Stimulated activated CD4-positive, alpha-beta T cell treated with anti-CD3 and anti-CD28 coated beads, Interleukin-1b, Interleukin-23, amount 100 ng/mL, for 4 hours (primary cell): ENCODE data around the gene METAP1.
"Not testable (repeated sequence)": the region's sequence is repeated elsewhere in the genome, so short reads cannot be mapped to it uniquely, and the experiment has no call there.

Source experiments
- DNase-seq, 2 donors: peaks; one replicate each; pipeline ENCODE4 v3.0.0-alpha.2; 2020; ENCODE audit warnings: low read depth in 2 of 2

Gene METAP1

DNA sequence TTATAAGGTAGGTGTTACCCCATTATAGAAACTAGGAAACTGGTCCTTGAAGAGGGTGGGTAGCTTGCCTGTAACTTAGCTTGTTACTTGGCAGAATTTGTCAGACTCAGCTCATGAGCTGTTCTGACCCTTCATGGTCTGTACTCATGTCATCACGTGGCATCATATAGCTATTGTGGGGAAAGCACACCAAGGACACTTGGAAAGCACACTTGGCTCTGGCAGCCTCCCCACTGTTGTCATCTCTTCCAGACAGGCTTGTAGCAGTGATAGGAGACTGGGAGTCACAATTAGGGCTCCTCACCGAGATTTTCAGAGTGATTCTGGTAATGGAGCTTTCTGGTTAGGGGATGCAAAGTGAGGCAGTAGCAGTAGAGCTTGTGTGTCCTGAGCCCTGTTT is 62.7 kb downstream of the METAP1 start:
- DNase-seq: no peak

DNA sequence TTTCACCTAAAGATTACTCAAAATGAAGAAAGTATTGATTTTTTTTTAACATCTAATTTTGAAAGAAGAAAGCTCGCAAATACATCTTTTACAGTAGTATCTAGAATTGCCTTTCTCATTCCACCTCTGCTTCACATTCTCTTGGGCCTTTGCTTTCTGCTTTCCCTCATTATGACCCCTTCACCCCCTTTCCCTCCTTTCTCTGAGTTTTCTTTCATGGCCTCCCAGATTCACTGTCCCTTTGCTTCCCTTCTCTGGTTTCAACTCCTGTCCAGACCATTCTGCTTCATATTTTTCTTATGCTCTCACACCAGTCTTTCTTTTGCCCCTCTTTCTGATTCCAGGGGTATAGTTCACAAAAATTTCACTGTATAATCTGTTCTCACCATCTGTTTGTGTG is 64.0 kb downstream of the METAP1 start:
- no peak for DNase-seq

DNA sequence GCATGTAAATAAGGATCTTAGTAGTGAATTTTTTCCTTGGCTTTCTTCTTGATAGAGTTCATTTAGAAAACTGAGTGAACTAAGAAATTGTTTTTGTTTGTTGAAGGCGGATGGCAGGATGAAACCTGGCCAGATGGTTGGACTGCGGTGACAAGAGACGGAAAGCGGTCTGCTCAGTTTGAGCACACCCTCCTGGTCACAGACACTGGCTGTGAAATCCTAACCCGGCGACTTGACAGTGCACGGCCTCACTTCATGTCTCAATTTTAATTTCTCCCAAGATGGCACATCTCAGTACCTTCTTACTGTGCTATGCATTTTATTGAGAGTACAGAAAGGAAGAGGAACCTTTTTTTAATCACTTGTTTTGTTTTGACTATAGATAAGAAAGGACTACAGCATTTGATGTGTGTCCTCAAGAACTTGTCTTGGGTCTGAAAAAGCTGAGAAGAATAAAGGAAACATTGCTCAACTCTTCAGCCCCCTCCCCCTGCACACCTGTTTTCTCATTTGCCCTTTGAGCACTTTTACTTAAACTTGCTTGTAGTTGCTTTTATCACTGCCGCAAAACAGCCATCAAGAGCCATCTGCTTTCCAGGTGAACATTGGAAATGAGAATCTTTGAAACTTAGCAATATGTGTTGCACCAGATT is 65.7 kb downstream of the METAP1 start:
- no peak for DNase-seq

DNA sequence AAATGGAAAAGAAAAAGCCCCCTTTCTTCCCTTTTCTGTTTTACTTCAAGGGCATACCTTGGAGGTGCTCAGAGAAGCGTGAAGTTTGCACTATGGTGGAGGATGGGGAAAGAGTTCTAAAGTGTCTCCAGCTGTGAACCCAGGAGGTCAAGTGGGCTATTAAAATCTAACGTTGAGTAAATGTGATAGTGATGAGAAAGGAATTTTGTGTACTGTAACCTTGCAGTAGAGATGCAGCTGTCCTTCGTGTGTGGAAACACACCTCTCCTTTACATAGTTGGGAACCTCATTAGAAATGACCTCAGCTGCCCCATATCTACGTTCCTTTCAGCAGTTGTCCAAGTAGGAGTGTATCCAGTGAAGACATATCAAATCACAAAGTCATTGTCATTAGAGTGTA is 66.6 kb downstream of the METAP1 start:
- no peak for DNase-seq

DNA sequence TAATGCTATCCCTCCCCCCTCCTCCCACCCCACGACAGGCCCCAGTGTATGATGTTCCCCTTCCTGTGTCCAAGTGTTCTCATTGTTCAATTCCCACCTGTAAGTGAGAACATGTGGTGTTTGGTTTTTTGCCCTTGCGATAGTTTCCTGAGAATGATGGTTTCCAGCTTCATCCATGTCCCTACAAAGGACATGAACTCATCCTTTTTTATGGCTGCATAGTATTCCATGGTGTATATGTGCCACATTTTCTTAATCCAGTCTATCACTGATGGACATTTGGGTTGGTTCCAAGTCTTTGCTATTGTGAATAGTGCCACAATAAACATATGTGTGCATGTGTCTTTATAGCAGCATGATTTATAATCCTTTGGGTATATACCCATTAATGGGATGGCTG is 70.0 kb downstream of the METAP1 start:
- DNase-seq: not testable (repeated sequence)

DNA sequence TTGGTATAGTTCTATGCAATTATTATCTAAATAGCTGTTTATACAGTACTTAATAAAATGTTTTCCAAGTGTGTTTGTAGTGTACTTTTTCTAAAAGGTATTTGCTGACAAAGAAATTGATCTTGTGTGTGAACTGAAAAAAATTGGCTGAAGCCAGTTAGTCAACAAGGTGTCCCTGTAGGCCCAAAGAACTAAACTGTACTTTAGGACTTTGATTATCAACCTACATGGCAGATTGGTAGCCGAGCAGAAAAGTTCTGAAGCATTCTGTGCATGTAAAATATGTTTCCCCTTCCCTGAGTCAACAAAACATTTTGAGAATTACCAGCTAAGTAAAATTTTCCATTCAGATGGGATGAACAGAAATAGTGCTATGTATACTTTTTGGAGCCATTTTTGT is 72.1 kb downstream of the METAP1 start:
- no peak for DNase-seq

DNA sequence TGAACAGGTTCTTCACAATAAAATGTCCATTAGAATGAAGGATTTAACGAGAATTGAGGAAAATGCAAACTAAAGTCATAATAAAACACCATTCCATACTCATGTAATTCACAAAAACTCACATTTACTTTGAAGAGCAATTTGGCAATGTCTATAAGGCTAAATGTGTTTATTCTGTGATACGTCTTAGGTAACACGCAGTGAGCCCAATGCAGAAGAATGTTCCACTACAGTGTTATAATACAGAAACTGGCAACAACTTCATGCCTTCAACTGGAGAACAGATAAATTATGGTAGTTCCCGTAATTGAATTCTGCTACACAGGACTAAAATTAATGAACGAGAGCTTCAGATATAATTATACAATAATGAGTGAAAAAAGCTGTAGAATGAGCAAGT is 75.6 kb downstream of the METAP1 start:
- DNase-seq: no peak

DNA sequence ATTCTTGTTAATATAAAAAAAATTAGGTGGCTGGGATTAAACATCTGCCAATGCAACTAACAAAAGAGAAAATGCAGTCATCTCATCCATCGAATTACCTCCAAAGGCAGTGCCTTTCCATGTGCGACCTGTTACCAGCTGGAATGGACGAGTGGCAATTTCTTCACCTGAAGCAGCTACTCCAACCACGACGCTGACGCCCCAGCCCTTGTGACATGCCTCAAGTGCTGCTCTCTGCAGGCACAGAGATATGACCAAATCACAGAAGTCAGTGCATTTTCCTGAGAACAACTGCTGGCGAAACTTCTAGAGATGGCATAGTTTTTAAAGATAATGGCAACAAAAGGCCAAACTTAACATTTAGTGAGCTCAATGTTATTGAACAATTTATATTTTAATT is 79.3 kb downstream of the METAP1 start:
- no peak for DNase-seq

DNA sequence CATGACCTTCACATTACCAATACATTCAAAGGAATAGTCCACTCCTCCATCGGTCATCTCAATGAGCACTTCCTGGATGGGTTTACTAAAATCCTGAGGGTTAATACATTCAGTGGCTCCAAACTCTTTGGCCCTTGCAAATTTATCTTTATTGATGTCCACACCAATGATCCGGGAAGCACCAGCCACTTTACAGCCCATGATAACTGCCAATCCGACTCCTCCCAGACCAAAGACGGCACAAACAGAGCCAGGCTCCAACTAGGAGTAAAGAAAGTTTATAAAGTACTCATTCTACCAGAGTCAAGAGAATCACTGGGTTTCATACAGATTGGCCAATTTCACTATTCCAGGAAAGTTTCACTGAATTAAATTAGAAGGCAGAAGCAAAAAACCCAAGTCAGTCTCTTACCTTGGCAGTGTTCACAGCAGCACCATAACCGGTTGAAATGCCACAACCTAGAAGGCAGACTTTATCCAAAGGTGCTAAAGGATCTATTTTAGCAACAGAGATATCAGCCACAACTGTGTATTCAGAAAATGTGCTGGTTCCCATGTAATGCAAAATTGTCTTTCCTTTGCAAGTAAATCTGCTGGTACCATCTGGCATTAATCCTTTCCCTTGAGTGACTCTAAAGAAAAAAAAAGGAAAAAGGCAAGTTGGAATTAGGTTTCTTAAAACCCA is 80.9 kb downstream of the METAP1 start:
- no peak for DNase-seq

DNA sequence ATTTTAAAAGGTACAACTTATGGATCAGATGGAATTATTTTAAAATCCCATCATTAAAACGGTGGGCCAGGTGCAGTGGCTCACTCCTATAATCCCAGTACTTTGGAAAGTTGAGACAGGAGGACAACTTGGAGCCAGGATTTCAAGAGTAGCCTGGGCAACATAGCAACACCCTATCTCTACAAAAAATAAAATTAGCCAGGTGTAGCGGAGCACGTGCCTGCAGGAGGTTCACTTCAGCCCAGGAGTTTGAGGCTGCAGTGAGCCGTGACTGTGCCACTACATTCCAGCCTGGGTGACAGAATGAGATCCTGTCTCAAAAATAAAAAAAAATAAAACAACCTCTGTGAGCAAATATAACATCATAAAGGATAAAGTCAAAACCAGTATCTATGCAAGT is 81.7 kb downstream of the METAP1 start:
- no peak for DNase-seq

DNA sequence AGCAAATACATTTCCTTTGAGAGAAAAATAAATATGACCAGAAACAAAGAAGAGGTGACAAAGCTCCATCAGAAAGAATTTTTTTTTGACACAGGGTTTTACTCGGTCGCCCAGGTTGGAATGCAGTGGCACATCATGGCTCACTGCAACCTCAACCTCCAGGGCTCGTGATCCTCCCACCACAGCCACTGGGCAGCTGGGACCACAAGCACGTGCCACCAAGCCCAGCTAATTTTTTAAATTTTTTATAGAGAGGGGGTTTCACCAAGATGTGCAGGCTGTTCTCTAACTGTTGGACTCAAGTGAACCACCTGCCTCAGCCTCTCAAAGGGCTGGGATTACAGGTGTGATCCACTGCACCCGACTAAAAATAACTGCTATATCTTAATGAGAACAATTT is 82.8 kb downstream of the METAP1 start:
- no peak for DNase-seq

DNA sequence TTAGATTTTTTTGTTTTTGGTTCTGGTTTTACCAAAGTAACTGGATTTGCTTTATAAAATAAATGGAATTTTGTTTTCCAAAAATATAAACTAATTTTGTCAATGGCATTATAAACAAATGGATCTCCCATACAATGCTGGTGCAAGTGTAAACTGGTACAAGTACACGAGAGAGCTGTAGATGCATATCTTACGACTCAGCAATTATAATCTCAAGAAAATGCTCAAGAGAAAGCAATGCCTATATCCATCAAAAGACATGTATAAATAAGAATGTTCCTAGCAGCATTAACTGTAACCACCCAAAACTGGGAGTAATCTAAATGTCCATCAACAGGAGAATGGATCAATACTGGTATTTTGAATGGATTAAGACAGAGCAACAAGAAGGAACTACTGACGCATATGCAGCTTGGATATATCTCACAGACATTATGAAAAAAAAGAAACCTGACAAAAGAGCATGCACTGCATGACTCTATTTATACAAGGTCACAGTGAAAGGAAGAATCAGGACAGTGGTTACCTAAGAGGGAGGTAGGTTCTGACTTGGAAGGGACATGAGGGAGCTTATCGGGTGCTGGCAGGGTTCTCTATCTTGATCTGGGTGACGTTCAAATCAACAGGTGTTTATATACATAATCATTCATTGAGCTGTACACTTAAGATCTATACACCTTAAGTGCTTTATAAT is 83.6 kb downstream of the METAP1 start:
- DNase-seq: no peak

DNA sequence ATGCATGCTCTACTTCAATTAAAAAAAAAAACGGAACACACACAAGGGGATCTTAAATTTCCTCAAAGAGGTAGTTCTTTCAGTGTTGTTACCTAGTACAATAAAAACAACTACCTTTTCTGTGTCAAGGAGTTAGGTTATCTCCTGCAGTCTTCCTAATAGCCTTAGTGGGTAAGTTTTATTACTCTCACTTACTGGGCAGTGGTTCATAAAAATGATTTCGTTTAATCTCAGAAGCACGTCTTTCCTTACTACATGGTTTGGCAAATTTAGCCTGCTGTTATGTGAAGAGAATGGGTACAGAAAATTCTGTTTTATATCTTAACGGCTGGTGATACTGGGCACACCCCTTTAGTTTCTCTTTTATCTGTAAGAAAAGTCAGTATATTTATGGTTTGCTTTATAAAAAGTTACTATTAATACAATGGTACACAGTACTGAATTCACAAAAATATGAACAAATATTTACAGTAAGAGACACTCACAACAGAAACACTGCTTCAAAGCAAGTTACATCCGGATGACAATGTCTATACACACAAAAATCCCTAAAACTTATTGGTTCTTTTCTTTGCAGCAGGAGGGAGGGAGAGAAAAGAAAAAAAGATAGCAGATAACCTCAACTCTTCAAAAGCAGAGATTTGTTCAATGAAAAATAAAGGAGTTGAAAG is 84.2 kb downstream of the METAP1 start:
- no peak for DNase-seq

DNA sequence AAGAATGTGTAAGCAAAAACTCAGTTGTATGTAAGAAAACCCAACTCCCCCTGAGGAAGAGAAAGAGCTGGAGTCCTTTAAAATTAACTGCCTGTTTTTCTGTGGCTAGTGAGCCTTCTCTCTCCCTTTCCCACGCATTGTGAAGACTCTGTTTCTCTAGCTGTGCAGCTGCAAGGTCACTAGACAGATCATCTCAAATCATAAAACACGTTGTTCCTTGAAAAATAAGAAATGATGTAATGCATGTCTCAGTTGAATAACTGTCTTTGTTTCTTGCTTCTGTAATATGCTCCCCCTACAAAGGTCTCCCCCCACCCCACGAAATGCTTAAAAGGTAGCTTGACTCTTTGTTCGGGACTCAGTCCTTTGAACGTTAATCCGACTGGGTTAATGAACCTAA is 85.3 kb downstream of the METAP1 start:
- DNase-seq: not testable (repeated sequence)

DNA sequence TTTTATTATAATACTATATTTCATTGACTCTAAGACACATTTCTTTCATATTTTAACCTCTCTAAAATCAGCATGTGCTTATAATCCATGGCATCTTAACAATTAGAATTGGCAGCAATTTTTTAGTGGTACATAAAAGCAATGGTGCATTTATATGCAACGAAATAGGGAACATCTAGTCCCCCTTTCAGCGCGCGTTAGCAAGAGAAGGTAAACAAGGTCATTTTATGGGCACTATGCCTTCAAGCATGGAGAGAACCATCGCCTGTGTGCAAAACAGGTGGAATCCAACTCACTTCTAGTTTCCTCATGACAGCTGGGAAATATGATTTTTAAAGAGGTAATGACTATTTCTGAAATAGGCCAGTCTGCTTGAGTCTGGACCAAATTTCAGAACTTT is 86.7 kb downstream of the METAP1 start:
- no peak for DNase-seq

DNA sequence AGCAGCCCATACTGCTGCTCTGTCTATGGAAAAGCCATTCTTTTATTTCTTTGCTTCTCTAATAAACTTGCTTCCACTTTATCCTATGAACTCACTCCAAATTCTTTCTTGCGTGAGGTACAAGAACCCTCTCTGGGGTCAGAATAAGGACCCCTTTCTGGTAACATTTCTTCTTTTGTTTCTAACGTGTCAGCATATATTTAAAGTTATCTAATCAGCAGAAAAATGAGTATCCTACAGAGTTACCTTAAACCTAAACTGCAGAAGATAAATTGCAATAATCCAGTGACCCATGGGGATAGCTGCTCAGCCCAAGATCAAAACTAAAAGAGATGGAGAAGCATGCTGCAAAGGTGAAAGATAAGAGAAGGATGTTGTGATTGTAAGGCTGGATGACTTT is 89.1 kb downstream of the METAP1 start:
- DNase-seq: no peak

DNA sequence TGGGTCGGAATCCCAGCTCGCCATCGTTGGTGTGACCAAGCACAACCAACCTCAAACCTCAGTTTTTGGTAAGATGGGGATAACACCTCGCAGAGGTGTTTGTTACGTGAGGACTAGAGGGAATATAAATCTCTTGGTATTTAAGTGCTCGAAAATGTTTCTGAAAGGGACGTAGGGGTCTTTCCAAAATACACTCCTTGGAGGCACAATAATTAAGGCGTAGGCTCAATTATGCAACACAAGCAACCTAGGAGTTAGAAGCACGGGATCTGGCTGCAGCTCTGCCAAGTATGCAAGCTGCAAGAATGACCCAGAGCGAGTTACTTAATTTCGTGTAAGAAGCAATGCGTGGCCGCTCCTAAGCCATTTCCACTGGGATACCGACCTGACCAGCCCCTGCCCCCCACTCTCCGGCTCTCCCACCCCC is 92.5 kb downstream of the METAP1 start:
- DNase-seq: peak in 1 of 2 donors; percentile 4

DNA sequence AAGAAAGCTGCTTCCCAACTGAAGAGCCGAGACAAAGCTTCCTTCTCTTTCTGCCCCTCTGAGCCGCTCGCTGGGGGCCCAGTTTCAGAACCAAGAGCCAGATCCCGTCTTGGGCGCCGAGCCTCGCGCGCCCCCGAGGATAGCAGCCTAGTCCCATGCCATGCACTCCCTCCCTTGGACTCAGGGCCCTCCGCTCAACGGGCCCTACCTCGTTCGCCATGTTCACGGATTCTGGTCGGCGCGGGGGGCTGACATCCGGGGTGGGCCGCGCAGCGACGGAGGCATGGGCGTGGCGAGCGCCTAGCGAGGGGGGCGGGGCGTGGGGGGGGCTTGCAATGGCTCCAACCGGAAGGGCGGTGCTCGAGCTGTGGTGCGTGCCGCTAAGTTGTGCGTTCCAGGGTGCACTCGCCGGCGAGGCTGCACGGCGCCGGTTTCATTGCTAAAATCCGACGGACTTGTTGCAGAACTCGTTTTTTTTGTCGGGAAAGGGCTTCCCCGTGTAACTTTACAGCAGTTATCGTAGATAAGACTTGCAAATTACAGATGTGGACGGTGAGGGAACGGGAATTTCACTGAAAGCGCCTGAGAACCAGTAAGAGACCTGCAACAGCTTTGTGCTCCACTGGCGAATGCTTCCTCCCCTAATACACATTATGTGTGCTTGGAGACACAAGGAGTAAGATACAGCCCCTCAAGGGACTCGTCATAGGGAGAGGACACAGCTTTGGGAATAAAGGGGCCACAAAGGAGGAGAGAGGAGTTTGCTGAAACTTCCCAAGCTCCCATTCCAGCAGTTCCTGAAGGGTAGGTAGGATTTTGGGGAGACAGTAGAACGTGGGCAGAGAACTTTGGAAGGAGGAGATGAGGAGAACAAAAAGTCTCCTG is 93.2 kb downstream of the METAP1 start, which contains the start of gene ADH5:
TSS of gene ADH5 (minus strand) at position 308 of the 885 bp plus-strand sequence. CDS start at position 220, 88 bp downstream.
- DNase-seq: peak; percentile 89 to 91

DNA sequence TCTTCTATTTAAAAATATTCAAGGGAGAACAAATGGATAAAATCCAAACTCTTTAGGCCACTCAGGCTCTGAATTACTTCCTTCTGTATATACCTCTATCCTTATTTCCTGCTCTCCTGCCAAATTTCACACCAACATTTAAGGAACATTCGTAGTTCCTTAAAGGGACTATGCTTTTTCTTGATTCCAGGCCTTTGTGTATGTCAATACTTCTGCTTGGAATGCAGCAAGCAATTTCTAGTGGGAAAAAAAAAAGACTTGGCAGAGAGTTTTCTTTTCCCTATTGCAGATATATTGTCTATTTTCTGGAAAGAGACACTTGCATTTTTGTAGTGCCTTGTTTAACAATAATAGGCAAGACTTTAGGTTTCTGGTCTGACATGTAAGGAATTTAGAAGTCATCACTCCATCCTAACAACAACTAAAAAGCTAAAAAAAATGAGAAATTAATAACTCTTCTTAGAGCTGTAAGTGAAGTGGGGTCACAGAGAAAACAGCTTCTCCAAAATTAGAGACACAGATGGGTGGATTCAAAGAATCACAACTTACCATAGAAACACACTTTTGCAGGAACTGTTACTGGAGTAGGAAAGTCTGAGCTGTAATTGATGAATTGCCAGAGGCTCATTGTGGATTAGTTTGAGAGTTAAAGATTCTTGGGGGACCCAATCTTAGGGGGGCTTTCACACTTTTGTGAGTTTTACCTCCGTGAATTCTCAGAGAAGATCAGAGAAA is 95.1 kb downstream of the METAP1 start:
- DNase-seq: no peak

DNA sequence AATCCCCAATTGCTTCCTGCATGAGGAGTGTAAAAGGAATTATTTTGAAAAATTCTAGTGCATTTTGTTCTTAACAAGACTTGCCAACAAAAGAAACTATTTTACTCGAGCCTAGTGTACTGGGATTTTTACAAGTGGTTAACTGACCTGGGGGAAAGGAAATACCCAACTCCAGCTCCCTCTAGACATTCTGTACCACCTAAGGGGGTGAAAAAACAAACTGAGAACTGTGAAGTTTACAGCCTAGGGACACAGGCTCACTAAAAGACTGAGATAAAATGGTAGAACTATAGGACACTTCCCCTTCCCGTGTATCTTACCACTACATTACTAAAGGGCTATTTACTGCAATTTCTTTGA is 95.7 kb downstream of the METAP1 start:
- no peak for DNase-seq

DNA sequence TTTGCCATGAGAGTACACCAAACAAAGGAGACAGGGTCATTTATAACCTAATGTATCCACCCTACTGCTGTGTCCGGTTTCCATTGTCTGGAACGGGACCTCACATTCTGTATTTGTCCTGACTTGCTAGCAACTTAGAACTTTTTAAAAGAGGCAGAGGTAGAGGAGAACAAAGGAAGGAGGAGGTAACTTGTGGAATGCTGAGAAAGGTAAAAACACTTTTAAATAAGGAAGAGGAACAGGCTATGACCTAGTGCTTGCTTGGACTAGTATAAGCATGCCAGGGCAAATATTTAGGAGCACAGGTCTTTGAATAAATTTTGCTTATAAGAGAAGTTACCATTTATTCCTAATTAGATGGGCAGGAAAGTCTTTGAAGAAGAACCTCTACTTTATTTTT is 96.3 kb downstream of the METAP1 start:
- not testable (repeated sequence) for DNase-seq
